A673 (cell line): ENCODE data around the gene MAP2K6.

ENCODE experiments used
- EZH2 ChIP-seq: fragments of 200-600 bp; sonication (generic); IDR thresholded peaks from 2 replicates; pipeline ENCODE4 v1.6.1; 2017; ENCODE audit warnings: borderline replicate concordance, low read depth, mild to moderate bottlenecking, mixed read lengths, antibody characterized with exemption, low read length; ENCODE audit not compliant: poor library complexity, severe bottlenecking
- TF ChIP-seq, protein P1 (sequence below): fragments of 300-800, 200-600 bp; sonication (generic); conservative IDR thresholded peaks from 2 replicates; pipeline ENCODE4 v1.5.1; 2017; ENCODE audit warnings: low read depth, mild to moderate bottlenecking, antibody characterized with exemption, low read length, moderate library complexity, mixed read lengths

DNA sequence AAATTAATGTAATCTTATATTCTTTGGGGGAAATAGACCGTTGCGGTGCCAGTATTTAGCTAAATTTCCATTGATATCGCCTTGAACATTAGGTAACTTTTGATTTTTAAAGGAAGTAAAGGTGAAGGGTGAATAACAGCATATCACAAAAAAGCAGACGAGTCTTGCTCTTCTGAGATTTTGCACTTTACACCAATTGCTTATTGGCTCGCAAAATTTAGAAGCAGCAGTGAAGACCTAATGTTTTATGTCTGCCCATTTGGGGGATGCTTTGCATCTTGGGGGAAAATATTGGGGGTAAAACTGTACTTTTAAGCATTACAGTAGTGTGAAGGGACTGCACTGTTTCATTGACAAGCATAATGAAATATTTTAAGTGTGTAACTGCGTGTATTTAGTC, 934 bp downstream of the MAP2K6 start:
- TF ChIP-seq, protein P1, sequence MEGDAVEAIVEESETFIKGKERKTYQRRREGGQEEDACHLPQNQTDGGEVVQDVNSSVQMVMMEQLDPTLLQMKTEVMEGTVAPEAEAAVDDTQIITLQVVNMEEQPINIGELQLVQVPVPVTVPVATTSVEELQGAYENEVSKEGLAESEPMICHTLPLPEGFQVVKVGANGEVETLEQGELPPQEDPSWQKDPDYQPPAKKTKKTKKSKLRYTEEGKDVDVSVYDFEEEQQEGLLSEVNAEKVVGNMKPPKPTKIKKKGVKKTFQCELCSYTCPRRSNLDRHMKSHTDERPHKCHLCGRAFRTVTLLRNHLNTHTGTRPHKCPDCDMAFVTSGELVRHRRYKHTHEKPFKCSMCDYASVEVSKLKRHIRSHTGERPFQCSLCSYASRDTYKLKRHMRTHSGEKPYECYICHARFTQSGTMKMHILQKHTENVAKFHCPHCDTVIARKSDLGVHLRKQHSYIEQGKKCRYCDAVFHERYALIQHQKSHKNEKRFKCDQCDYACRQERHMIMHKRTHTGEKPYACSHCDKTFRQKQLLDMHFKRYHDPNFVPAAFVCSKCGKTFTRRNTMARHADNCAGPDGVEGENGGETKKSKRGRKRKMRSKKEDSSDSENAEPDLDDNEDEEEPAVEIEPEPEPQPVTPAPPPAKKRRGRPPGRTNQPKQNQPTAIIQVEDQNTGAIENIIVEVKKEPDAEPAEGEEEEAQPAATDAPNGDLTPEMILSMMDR: no peak
- TF ChIP-seq EZH2: no peak
